ENCODE data around the gene FNDC4.
"Not testable (repeated sequence)": the region's sequence is repeated elsewhere in the genome, so short reads cannot be mapped to it uniquely, and the experiment has no call there.

FNDC4 gene, protein sequence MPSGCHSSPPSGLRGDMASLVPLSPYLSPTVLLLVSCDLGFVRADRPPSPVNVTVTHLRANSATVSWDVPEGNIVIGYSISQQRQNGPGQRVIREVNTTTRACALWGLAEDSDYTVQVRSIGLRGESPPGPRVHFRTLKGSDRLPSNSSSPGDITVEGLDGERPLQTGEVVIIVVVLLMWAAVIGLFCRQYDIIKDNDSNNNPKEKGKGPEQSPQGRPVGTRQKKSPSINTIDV

DNA sequence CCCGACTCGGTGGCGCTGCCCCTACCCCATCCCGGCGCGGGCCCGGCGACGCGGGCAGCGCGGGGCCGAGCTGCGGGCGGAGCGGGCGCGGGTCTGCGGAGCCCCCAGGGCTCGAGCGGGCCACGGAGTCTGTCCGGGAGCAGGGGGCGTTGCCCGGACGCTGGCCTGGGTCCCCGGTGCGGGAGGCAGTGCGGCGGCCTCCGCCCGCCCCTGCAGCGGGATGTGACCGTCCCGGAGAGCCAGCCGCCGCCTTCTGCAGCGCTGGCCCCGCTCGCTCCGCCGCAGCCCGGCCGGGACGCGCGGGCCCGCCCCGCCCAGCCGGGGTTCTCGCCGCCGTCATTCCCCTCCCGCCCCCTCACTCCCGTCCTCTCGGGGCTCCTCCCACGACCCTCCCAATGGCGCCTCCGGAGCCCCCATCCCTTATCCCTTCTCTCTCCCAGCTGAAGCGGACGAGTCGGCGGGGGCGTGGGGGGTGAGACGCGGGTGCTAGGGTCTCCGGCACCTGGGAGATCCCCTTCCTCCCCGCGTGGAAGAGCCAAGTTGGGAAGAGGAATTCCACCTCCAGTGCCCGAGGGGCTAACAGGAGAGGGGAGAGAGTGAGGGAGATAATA, at the start of gene FNDC4:
Gene FNDC4, minus strand, starts transcription at position 257 of the 611 bp plus-strand sequence. CDS start 521 bp downstream, outside the sequence.
- DNase-seq: peak; percentile 57

DNA sequence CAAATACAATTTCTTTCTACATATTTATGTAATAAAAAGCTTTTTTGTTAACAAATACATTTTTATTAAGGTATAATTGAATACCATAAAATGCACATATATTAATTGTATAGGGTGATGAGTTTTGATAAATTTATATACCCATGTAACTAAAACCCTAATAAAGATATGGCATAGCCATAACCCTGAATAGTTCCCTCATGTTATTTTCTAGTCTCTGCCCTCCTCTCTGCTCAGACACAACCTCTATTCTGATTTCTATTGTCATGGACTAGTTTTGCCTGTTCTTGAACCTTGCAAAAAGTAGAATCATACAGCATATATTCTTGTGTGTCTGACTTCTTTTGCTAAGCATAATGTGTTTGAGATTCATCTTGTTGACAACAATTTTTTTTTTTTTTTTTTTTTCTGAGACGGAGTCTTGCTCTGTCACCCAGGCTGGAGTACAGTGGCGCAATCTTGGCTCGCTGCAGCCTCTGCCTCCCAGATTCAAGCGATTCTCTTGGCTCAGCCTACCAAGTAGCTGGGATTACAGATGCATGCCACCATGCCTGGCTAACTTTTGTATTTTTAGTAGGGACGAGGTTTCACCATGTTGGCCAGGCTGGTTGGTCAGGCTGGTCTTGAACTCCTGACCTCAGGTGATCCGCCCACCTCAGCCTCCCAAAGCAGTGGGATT, 49.3 kb upstream of the FNDC4 start:
- no peak for DNase-seq

DNA sequence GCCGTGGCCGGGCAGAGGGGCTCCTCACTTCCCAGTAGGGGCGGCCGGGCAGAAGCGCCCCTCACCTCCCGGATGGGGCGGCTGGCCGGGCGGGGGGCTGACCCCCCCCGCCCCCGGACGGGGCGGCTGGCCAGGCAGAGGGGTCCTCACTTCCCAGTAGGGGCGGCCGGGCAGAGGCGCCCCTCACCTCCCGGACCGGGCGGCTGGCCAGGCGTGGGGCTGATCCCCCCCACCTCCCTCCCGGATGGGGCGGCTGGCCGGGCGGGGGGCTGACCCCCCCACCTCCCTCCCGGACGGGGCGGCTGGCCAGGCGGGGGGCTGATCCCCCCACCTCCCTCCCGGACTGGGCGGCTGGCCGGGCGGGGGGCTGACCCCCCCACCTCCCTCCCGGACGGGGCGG, 44.6 kb upstream of the FNDC4 start:
- not testable (repeated sequence) for DNase-seq

DNA sequence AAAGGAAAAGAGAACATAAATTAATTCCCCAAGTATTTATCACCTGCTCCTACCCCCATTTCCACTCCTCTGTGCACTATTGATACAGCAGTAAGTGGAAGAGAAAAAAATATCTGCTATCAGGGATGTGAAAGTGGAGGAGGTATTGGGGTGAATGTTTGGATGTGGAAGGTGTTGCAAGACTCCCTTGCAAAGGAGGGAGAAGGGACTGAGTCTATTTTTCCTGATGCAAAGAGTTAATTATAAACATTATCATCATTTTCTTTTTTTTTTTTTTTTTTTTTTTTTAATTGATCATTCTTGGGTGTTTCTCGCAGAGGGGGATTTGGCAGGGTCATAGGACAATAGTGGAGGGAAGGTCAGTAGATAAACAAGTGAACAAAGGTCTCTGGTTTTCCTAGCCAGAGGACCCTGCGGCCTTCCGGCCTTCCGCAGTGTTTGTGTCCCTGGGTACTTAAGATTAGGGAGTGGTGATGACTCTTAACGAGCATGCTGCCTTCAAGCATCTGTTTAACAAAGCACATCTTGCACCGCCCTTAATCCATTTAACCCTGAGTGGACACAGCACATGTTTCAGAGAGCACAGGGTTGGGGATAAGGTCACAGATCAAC, 43.9 kb upstream of the FNDC4 start:
- DNase-seq: not testable (repeated sequence)

DNA sequence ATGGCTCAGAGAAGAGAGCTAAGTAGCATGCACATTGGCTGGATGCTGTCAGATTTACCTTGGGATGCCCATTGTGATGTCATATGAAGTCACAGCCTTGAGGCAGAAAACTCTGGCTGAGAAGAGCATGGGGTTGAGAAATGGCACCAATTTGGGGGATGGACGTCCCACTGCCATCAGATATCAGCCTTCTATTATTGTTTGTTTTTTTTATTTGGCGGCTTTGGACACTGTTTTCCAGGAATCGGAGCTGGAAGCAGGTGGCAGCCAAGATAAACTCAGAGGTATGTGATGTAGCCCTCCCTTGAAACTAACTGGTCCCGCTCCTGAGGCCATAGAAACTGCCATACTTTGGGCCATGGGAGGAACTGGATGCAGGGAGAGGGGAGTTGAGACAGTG, 42.3 kb upstream of the FNDC4 start:
- no peak for DNase-seq

DNA sequence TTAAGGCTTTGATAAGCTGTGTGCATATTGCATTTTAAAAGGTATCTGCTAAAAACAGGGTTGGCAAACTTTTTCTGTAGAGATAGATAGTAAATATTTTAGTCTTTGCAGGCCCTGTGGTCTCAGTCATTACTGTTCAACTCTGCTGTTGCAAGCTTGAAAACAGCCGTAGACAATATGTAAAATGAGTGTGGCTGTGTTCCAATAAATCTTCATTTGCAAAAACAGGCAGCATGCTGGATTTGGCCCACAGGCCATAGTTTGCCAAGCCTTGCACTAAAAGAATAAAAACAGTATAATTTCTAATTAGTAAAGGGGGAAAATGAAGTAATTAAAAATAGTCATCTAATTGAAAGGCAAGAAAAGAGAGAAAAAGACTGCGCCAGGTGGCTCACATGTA, 37.0 kb upstream of the FNDC4 start:
- DNase-seq: no peak

DNA sequence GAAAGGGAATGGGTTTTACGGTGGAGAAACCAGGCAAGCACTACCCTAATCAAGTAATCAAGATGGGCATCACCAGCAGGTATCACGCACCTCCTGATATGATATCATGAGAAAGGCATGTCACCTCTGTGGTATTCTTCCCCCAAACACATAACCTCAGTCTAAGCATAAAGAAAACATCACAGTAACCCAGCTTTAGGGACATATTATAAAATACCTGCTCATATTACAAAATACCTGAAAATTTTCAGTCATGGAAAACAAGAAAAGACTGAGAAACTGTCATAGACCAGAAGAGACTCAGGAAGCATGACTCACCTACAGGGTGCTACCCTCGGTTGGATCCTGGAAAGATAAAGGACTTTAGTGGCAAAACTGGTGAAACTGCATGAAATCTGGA, 32.2 kb upstream of the FNDC4 start:
- no peak for DNase-seq

DNA sequence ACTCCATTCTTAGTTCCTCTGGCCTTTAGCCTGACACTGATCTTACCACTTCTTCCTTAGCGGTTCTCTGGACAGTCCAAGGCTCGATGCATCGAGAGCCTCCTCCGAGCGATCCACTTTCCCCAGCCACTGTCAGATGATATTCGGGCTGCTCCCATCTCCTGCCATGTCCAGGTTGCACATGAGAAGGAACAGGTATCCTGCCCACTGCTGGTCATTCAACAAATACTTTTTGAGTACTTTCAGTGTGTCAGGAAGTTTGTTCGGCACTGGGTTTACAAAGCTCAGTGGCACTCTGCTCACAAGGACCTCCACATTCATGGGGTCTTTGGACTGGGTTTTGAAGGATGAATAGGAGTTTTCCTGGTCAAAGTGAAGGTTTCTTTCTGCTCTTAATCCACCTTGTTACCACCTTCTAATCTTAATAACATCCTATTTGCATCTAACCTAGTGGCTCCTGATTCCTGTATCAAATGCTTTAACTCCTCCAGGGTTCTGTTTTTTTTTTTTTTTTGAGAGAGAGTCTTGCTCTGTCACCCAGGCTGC, 27.5 kb upstream of the FNDC4 start:
- no peak for DNase-seq

DNA sequence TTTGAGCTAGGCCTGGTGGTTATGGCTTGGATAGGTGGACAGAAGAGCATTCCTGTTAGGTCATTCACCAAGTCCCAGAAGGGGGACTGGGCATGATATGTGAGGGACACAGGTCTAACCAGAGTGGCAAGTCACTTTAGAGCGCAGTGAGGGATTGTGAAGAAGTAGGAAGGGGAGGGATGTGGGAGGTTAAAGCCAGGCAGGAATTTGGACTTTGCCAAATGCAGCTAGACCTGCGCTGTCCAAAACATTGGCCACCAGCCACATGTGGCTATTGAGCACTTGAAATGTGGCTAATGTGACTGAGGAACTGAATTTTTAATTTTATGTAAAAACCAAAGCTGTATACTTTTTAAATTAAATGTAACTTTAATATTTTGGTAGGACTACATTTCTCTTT, 25.3 kb upstream of the FNDC4 start:
- DNase-seq: no peak

DNA sequence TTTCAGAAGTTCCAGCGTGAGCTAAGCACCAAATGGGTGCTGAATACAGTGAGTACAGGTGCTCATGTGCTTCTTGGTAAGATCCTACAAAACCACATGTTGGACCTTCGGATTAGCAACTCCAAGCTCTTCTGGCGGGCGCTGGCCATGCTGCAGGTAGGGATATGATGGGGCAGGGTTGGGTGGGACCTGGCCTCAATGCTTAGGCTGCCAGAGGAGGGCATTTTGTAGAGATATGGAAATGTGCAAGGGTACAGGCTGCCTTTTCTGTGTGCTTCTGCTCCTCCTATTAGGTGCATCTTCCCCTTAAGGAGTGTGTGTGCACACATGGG, 23.7 kb upstream of the FNDC4 start:
- DNase-seq: no peak

DNA sequence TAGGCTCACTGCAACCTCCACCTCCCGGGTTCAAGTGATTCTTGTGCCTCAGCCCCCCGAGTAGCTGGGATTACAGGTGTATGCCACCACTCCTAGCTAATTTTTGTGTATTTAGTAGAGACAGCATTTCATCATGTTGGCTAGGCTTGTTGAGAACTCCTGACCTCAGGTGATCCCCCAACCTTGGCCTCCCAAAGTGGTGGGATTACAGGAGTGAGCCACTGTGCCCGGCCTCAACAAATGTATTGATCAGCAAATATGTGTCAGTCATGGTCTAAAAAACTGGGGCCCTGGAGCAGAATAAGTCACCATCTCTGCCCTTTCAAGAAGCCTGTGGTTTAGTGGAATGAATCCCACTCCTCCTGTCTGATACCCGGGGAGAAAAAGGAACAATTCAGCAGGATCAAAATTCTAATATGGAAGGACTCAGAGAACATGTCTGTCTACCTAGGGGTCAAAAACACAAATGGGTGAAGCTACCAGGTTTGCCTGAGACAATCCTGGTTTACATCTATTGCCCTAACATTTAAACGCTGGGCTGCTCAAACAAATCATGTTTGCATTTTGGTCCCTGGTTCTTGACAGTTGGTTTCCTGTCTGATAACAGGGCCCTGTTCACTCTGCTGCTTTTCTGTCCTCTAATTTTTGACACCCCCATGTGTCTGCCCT, 23.2 kb upstream of the FNDC4 start:
- DNase-seq: no peak

DNA sequence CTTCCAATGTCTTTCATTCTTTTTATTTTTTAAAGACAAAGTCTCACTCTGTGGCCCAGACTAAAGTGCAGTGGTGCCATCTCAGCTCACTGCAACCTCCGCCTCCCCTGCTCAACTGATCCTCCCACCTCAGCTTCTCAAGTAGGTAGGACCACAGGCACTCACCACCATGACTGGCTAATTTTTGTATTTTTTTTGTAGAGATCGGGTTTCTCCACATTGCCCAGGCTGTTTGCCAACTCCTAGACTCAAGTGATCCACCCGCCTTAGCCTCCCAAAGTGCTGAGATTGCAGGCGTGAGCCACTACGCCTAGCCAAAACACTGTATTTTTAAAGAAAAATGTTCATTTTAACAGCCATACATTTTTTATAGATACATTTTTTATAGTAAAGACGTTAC, 14.3 kb upstream of the FNDC4 start:
- DNase-seq: no peak

DNA sequence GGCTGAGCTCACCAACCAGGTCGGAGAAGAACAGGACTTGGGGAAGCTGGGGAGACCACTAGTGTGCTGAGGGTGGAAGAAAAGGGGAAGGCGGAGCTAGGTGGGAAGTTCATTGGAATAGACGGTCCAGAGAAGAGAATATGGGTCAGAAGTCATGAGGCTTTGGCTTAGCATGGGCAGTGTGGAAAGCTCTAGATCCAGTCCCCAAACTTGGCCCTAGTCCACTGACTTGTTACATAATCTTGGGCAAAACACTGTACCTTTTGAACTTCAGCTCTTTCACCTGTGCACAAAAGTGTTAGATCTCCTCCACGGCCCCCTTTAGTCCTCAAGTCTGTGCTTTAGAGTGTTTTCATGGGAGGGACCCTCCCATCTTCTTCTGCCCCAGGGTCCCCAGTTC, 12.3 kb upstream of the FNDC4 start:
- no peak for DNase-seq

DNA sequence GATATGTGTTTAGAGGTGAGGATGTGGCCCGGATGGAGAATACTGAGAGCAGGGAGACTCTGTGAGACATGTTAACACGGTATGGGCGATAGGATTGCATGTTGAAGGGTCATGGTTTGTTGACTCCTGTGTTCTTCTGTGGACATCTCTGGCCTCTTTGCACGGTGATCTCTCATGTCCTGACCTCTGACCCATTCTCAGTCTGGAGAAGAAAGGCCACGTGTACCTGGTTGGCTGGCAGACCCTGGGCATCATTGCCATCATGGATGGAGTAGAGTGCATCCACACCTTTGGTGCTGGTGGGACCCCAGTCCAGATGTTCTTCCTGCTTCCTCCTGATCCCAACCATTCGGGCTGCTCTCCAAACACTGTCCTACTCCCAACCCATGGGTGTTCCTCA, 11.6 kb upstream of the FNDC4 start:
- no peak for DNase-seq

DNA sequence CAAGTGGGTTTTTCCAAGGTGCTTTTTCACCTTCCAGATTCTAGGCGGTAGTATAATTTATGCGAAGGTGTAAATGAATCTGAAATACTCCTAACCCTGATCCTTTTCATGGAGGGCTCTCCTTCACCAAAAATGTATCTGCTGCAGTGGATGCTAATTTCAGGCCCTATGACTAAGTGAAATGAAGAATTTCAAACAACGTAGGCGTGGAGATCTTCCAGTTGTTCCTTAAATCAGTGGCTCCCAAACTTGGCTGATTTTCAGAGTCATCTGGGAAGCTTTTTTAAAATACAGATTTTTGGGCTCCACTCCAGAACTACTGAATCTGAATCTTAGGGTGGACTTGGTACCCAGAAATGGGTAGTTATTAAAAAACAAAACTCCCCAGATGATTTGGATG, 7.1 kb upstream of the FNDC4 start:
- no peak for DNase-seq

DNA sequence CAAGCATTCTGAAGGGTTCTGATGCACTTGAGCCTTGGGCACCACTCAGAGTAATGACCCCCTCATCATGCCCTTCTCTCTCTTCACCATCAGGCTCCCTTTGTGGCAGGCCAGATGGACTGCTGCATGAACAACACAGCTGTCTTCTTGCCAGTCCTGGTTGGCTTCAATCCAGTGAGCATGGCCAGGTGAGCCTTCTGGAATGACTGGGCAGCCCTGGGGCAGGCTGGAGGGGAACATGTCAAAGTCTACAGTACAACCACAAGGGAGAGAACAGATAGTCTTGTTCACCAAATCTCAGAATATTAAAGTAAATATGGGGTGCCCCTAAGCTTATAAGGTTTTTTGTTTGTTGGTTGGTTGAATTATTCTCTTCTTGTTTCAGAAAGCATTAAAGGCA, 6.0 kb upstream of the FNDC4 start:
- no peak for DNase-seq

DNA sequence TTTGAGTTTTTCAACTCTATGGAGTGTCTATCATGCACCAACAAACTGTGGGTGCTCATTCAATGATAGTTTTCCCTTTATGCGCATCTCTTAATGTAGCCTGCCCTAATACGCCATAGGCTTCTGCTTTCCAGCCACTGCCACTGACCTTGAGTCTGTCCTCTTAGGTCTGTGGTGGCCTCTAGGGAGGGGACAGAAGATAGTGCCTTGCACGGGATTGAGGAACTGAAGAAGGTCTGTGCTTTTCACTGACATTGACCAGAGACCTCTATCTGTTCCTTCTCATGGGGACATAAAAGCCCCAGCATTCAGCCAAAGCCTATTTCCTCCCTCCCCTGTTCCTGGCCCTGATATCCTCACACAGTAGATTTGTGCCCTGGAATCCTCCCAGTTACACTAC, 4.0 kb upstream of the FNDC4 start:
- DNase-seq: no peak

DNA sequence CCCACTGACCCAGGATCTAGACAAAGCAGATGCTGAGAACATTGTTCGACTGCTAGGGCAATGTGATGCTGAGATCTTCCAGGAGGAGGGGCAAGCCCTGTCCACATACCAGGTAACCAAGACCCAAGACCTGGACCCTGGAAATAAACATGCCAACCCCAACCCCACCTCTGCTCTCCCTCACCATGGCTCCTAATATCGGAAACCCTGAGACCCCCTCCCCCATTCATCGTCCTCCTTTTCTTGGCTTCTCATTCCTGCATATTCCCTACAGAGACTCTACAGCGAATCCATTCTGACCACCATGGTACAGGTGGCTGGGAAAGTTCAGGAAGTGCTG, 2.3 kb upstream of the FNDC4 start:
- no peak for DNase-seq

DNA sequence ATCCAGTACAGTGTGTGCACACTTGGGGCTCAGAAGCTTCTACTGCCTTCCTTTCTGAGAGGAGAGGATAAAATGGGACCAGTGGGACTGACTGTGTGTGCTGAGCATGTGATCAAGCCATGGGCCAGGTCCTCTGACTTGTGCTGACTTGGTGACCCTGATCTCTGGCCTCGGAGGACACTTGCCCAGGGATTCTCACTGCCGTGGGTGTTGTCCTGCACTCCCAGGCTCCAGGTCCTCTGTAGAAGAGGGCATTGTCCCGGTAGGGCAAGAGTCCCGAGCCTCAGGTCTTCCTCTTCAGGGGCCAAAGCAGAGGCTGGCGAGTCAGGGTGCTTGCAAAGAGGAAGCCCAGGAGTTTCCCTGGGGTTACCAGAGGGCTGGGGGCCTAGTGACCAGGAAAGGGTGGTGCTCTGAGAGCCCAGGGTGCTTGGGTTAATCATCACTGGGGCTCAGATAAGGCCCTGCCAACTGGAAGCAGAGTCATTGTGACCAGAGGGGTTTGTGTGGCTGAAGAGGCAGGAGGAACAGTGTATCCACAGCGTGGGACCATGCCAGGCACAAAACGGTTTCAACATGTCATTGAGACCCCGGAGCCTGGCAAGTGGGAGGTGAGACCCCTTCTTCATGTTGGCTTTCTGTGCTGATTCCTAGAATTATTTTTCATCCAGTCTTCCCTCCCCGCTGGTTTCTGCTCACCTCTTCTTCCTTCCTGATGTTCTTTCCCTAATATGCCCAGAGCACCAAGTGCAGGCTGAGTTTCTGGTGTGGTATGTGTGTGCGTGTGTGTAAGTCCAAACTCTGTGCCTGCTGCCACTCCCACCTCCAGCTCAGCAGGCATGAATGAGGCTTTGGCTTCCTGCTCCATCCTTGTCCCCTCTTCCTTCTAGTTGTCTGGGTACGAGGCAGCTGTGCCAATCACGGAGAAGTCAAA, 1.6 kb upstream of the FNDC4 start, which contains the start of gene GCKR:
Gene GCKR, plus strand, starts transcription at position 483 of the 931 bp plus-strand sequence. Its CDS starts 66 bp downstream, at position 549.
- DNase-seq: no peak

DNA sequence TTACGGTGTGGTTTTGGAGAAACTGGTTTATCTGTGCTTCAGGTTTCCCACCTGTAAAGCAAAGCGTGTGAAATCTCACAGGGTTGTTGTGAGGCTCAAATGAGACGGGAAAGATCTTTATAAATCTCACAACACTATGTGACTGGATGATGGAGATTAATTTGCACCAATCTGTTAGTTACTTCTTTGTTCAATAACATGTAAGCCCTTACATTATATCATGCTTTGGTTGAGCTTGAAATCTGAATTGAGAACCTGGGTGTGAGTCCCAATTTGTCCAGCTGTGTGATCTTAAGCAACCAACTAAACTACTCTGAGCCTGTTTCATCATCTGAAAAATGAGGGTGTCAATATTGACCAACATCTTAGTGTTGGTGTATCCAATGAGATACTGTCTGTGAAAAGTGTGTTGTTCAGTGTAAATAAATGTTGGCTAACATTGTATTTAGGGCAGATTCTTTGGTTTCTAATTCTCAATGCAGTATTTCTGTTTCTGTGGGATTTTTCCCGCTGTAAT, 898 bp upstream of the FNDC4 start:
- no peak for DNase-seq

DNA sequence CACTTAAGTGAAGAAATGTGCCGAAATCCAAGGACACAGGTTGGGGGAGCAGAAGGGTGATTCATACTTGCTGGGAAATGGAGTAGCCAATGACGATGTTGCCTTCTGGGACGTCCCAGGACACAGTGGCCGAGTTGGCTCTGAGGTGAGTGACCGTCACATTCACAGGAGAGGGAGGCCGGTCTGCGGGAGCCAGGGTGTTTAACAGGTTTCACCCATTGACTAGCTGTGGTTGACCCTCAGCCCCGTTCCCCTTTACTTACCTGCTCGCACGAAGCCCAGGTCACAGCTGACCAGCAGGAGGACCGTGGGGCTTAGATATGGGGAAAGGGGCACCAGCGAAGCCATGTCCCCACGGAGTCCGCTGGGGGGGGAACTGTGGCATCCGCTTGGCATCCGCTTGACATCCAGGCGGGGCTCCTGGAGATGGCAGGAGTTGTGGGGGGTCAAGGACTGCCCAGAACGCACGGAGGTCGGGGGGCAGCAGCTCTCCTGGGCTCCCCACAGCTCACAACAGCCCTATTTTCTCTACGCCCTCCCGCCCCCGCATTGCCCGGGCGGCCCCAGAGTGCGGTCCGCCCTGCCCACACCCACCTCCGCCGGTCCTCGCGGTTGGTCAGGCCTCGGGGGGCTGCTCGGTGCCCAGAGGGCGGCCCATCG, 586 bp downstream of the FNDC4 start:
- no peak for DNase-seq
